Umbilical cord (tissue), 2 donors: ENCODE results near the gene SFMBT2. TPM values are rescaled to one million over a fixed set of nuclear protein-coding genes. Genes with fewer than 3 reads are reported as not detected.
"Not testable (repeated sequence)": the region's sequence is repeated elsewhere in the genome, so short reads cannot be mapped to it uniquely, and the experiment has no call there.

Source experiments
- DNase-seq: peaks from one replicate; pipeline ENCODE4 v3.0.0-alpha.2; 2015; ENCODE audit warnings: low spot score
- total RNA-seq: library from RNA; depleted of rRNA; stranded (reverse); fragments of >200 nt; gene quantifications from one replicate; pipeline ENCODE4 v1.2.3, GENCODE V29; 2014; ENCODE audit warnings: low replicate concordance; ENCODE audit not compliant: insufficient read depth

Gene SFMBT2
- total RNA-seq, 1 donor from 2014 or later: 11.6 TPM

- DNase-seq: no peak
Observed at GRCh38 chr10:7230951-7231350, 179.9 kb downstream of the SFMBT2 start.

- DNase-seq: no peak
Observed at GRCh38 chr10:7230036-7230435, 180.8 kb downstream of the SFMBT2 start.

GRCh38 chr10:7225133-7225532, 185.7 kb downstream of the SFMBT2 start:
- no peak for DNase-seq

- peak; percentile 5 for DNase-seq
Observed at GRCh38 chr10:7218968-7219367, 191.9 kb downstream of the SFMBT2 start.

GRCh38 chr10:7212696-7213095, 198.1 kb downstream of the SFMBT2 start:
- not testable (repeated sequence) for DNase-seq

GRCh38 chr10:7211857-7212577, 198.8 kb downstream of the SFMBT2 start:
- DNase-seq: no peak

GRCh38 chr10:7210516-7210915, 200.3 kb downstream of the SFMBT2 start:
- no peak for DNase-seq

- no peak for DNase-seq
Observed at GRCh38 chr10:7209458-7209857, 201.4 kb downstream of the SFMBT2 start.

GRCh38 chr10:7206412-7207100, 204.3 kb downstream of the SFMBT2 start:
- no peak for DNase-seq

- no peak for DNase-seq
Observed at GRCh38 chr10:7205656-7206055, 205.2 kb downstream of the SFMBT2 start.

GRCh38 chr10:7202793-7203355, 208.0 kb downstream of the SFMBT2 start:
- DNase-seq: no peak

- DNase-seq: no peak
Observed at GRCh38 chr10:7199152-7199760, 211.6 kb downstream of the SFMBT2 start.

- no peak for DNase-seq
Observed at GRCh38 chr10:7196284-7196683, 214.6 kb downstream of the SFMBT2 start.

- DNase-seq: no peak
Observed at GRCh38 chr10:7195118-7195517, 215.7 kb downstream of the SFMBT2 start.

- no peak for DNase-seq
Observed at GRCh38 chr10:7194571-7194970, 216.3 kb downstream of the SFMBT2 start.

- no peak for DNase-seq
Observed at GRCh38 chr10:7193369-7193768, 217.5 kb downstream of the SFMBT2 start.

- no peak for DNase-seq
Observed at GRCh38 chr10:7192831-7193361, 217.9 kb downstream of the SFMBT2 start.

- DNase-seq: peak; percentile 10
Observed at GRCh38 chr10:7192061-7192460, 218.8 kb downstream of the SFMBT2 start.

GRCh38 chr10:7190772-7191171, 220.1 kb downstream of the SFMBT2 start:
- DNase-seq: not testable (repeated sequence)

GRCh38 chr10:7189909-7190308, 220.9 kb downstream of the SFMBT2 start:
- no peak for DNase-seq

- peak; percentile 9 for DNase-seq
Observed at GRCh38 chr10:7188456-7189050, 222.3 kb downstream of the SFMBT2 start.
